Suprapubic skin (tissue), 4 donors: ENCODE results near the gene TMEM181. TPM values are rescaled to one million over a fixed set of nuclear protein-coding genes. Genes with fewer than 3 reads are reported as not detected.
"Not testable (repeated sequence)": the region's sequence is repeated elsewhere in the genome, so short reads cannot be mapped to it uniquely, and the experiment has no call there.

Source experiments
- DNase-seq, 2 donors: peaks; one replicate each; pipeline ENCODE4 v3.0.0-alpha.2; 2019; ENCODE audit warnings: low spot score in 2 of 2
- H3K27ac ChIP-seq: fragments of 200-600 bp; sonication (generic); one replicate; pipeline ENCODE4 v1.5.1; 2019
- H3K27me3 ChIP-seq: fragments of 200-600 bp; sonication (generic); one replicate; pipeline ENCODE4 v1.5.1; 2019
- H3K36me3 ChIP-seq: fragments of 200-600 bp; sonication (generic); one replicate; pipeline ENCODE4 v1.5.1; 2019
- H3K4me1 ChIP-seq: fragments of 200-600 bp; sonication (generic); one replicate; pipeline ENCODE4 v1.5.1; 2019
- H3K4me3 ChIP-seq: fragments of 200-600 bp; sonication (generic); one replicate; pipeline ENCODE4 v1.5.1; 2019; ENCODE audit warnings: mild to moderate bottlenecking
- H3K9me3 ChIP-seq: fragments of 200-600 bp; sonication (generic); one replicate; pipeline ENCODE4 v1.5.1; 2019
- EP300 ChIP-seq: sonication (generic); formaldehyde crosslinking; IDR thresholded peaks from one replicate; pipeline ENCODE4 v1.6.1; 2017; ENCODE audit warnings: antibody characterized with exemption
- POLR2A ChIP-seq, 2 donors: fragments of 450-650 bp; IDR thresholded peaks; one replicate each; pipeline ENCODE4 v1.6.1; 2017; ENCODE audit warnings: antibody characterized with exemption in 2 of 2, mild to moderate bottlenecking in 2 of 2, moderate library complexity in 2 of 2
- POLR2AphosphoS5 ChIP-seq, 3 donors: sonication (generic); formaldehyde crosslinking; IDR thresholded peaks; one replicate each; pipeline ENCODE4 v1.6.1; 2017; ENCODE audit warnings: antibody characterized with exemption in 3 of 3
- WGBS: methylation state at CpG from one replicate; pipeline ENCODE4 v1.1.5; 2018; 5-methylcytosine and 5-hydroxymethylcytosine counted together
- total RNA-seq, 4 donors: library from RNA; depleted of rRNA; stranded (reverse); fragments of >200 nt; gene quantifications; one replicate each; pipeline ENCODE4 v1.1.0, GENCODE V29; 2016
- TF ChIP-seq, protein P1 (sequence below), 2 donors: fragments of 200-600 bp in 1 of 2; fragments of 450-650 bp in 1 of 2; sonication (generic) in 1 of 2; IDR thresholded peaks; one replicate each; pipeline ENCODE4 v1.5.1; 2016 to 2019; ENCODE audit warnings: antibody characterized with exemption in 2 of 2, mild to moderate bottlenecking in 1 of 2, moderate library complexity in 1 of 2

The TMEM181 gene
- total RNA-seq, 4 donors from 2014 or later, result 17.5 to 24.7 (median 21.7) TPM

GRCh38 chr6:158552796-158553138 lies 7.1 kb upstream of the TMEM181 start:
- WGBS, result 90% methylated on average over 5 of the region's 5 CpGs
- Histone ChIP-seq H3K4me3 (no peak overlapping the region), H3K27me3 (no peaks in the 10 kb centered on the region), H3K27ac (no peak overlapping the region), H3K4me1 (no peaks in the 10 kb centered on the region), H3K36me3 (no peaks in the 10 kb centered on the region), H3K9me3 (no peaks in the 10 kb centered on the region)
- TF ChIP-seq, protein P1, sequence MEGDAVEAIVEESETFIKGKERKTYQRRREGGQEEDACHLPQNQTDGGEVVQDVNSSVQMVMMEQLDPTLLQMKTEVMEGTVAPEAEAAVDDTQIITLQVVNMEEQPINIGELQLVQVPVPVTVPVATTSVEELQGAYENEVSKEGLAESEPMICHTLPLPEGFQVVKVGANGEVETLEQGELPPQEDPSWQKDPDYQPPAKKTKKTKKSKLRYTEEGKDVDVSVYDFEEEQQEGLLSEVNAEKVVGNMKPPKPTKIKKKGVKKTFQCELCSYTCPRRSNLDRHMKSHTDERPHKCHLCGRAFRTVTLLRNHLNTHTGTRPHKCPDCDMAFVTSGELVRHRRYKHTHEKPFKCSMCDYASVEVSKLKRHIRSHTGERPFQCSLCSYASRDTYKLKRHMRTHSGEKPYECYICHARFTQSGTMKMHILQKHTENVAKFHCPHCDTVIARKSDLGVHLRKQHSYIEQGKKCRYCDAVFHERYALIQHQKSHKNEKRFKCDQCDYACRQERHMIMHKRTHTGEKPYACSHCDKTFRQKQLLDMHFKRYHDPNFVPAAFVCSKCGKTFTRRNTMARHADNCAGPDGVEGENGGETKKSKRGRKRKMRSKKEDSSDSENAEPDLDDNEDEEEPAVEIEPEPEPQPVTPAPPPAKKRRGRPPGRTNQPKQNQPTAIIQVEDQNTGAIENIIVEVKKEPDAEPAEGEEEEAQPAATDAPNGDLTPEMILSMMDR (IDR thresholded peaks at IDR 0.05), result no peak
- TF ChIP-seq POLR2AphosphoS5 (IDR thresholded peaks at IDR 0.05) (no peak), EP300 (no peak), POLR2A (IDR thresholded peaks at IDR 0.05) (no peak)
- DNase-seq, result peak in 1 of 2 donors; percentile 21

- no peak overlapping the region for H3K27ac ChIP-seq
- no peaks in the 10 kb centered on the region for H3K36me3 ChIP-seq
- no peak for DNase-seq
- TF ChIP-seq EP300 (no peak), POLR2AphosphoS5 (IDR thresholded peaks at IDR 0.05) (no peak), POLR2A (IDR thresholded peaks at IDR 0.05) (no peak)
- TF ChIP-seq, protein P1 (IDR thresholded peaks at IDR 0.05), result no peak
- 86% methylated on average over 4 of the region's 4 CpGs for WGBS
- H3K4me3 ChIP-seq, result no peak overlapping the region
- H3K4me1 ChIP-seq, result peaks cover 8% of the 10 kb centered on the region
- H3K27me3 ChIP-seq, result no peaks in the 10 kb centered on the region
- H3K9me3 ChIP-seq, result no peaks in the 10 kb centered on the region
Measured at GRCh38 chr6:158554611-158555361, 5.1 kb upstream of the TMEM181 start.

- Histone ChIP-seq H3K27ac (no peak overlapping the region), H3K9me3 (no peaks in the 10 kb centered on the region), H3K27me3 (no peaks in the 10 kb centered on the region), H3K4me3 (no peak overlapping the region), H3K4me1 (peaks cover 14% of the 10 kb centered on the region), H3K36me3 (no peaks in the 10 kb centered on the region)
- no peak for DNase-seq
- WGBS, result 68% methylated on average over 7 of the region's 7 CpGs
- TF ChIP-seq POLR2AphosphoS5 (IDR thresholded peaks at IDR 0.05), result no peak
- no peak for TF ChIP-seq POLR2A (IDR thresholded peaks at IDR 0.05)
- TF ChIP-seq, protein P1 (IDR thresholded peaks at IDR 0.05), result no peak
- no peak for TF ChIP-seq EP300
Measured at GRCh38 chr6:158556113-158556512, 3.8 kb upstream of the TMEM181 start.

DNA sequence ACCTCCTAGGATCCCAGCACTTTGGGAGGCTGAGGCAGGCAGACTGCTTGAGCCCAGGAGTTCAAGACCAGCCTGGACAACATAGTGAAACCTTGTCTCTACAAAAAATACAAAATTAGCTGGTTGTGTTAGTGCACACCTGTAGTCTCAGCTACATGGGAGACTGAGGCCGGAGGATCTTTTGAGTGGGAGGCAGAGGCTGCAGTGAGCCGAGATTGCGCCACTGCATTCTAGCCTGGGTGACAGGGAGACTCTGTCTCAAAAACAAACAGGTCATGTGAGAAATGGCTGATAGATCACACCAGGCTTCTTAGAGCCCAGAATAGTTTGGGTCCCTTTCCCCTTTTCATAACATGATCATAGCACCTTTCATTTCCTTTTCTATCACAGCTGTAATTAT lies 2.8 kb upstream of the TMEM181 start:
- not testable (repeated sequence) for DNase-seq, H3K4me3 ChIP-seq, H3K27me3 ChIP-seq, H3K27ac ChIP-seq, H3K9me3 ChIP-seq, H3K36me3 ChIP-seq
- 92% methylated on average over 3 of the region's 3 CpGs for WGBS
- peaks cover 24% of the 10 kb centered on the region for H3K4me1 ChIP-seq

DNA sequence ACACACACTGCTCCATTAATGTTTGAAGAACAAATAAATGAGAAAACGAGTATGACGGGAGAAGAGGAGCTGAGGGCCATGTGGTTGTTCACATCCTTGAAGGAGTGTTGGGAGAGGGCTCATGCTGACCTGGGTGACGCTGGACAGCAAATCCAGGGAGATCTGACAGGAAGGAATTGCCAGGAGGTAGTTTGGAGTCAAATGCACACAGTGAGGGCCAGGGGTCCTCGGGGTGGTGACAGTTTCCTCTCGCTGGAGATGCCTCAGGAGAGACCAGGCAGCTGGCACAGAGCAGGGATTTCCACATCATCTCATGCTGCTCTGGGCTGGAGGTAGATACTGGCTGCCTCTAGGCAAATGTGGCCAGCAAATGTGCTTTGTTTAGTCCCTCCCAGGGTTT lies 2.0 kb upstream of the TMEM181 start:
- Histone ChIP-seq H3K9me3 (no peaks in the 10 kb centered on the region), H3K36me3 (no peaks in the 10 kb centered on the region), H3K4me1 (peaks cover 29% of the 10 kb centered on the region), H3K4me3 (no peak overlapping the region), H3K27ac (no peak overlapping the region), H3K27me3 (no peaks in the 10 kb centered on the region)
- 69% methylated on average over 5 of the region's 5 CpGs for WGBS
- peak in 1 of 2 donors; percentile 49 for DNase-seq
- TF ChIP-seq EP300 (no peak), POLR2A (IDR thresholded peaks at IDR 0.05) (no peak), POLR2AphosphoS5 (IDR thresholded peaks at IDR 0.05) (no peak)
- TF ChIP-seq, protein P1 (IDR thresholded peaks at IDR 0.05), result no peak
